Activated gamma-delta T cell treated with anti-CD3 and anti-CD28 coated beads, Interleukin-2, amount 50 U/mL, for 16 hours (primary cell): Measurements from ENCODE around the gene WDR88.
"Not testable (repeated sequence)": the region's sequence is repeated elsewhere in the genome, so short reads cannot be mapped to it uniquely, and the experiment has no call there.

Experiments used
- DNase-seq: peaks from one replicate; pipeline ENCODE4 v3.0.0-alpha.2; 2020; ENCODE audit warnings: low read depth

Gene WDR88

GRCh38 chr19:33129901-33130300 is 2.0 kb upstream of the WDR88 start:
- no peak for DNase-seq

GRCh38 chr19:33130433-33130832 is 1.5 kb upstream of the WDR88 start:
- DNase-seq = no peak

GRCh38 chr19:33132425-33132824 is 511 bp downstream of the WDR88 start:
- DNase-seq = no peak

- no peak for DNase-seq
Measured at GRCh38 chr19:33133438-33134031, 1.6 kb downstream of the WDR88 start.

GRCh38 chr19:33134571-33135041 is 2.7 kb downstream of the WDR88 start:
- peak; percentile 17 for DNase-seq

- no peak for DNase-seq
Measured at GRCh38 chr19:33139165-33139564, 7.3 kb downstream of the WDR88 start.

- DNase-seq = peak; percentile 51
Measured at GRCh38 chr19:33143897-33144405, 12.0 kb downstream of the WDR88 start.

- DNase-seq = no peak
Measured at GRCh38 chr19:33146209-33146608, 14.3 kb downstream of the WDR88 start.

- DNase-seq = no peak
Measured at GRCh38 chr19:33147538-33147937, 15.6 kb downstream of the WDR88 start.

- no peak for DNase-seq
Measured at GRCh38 chr19:33150852-33151518, 19.1 kb downstream of the WDR88 start.

- no peak for DNase-seq
Measured at GRCh38 chr19:33152176-33152575, 20.3 kb downstream of the WDR88 start.

GRCh38 chr19:33152625-33153024 is 20.7 kb downstream of the WDR88 start:
- not testable (repeated sequence) for DNase-seq

- not testable (repeated sequence) for DNase-seq
Measured at GRCh38 chr19:33154313-33154712, 22.4 kb downstream of the WDR88 start.

- no peak for DNase-seq
Measured at GRCh38 chr19:33156334-33156733, 24.4 kb downstream of the WDR88 start.

GRCh38 chr19:33157906-33158305 is 26.0 kb downstream of the WDR88 start:
- DNase-seq = no peak

GRCh38 chr19:33158365-33158764 is 26.5 kb downstream of the WDR88 start:
- DNase-seq = no peak

- DNase-seq = no peak
Measured at GRCh38 chr19:33159149-33159548, 27.2 kb downstream of the WDR88 start.

- DNase-seq = no peak
Measured at GRCh38 chr19:33159893-33160292, 28.0 kb downstream of the WDR88 start.

GRCh38 chr19:33161201-33161600 is 29.3 kb downstream of the WDR88 start:
- no peak for DNase-seq

GRCh38 chr19:33163481-33163880 is 31.6 kb downstream of the WDR88 start:
- DNase-seq = no peak

GRCh38 chr19:33166037-33166436 is 34.1 kb downstream of the WDR88 start:
- DNase-seq = not testable (repeated sequence)

- DNase-seq = no peak
Measured at GRCh38 chr19:33167438-33167837, 35.5 kb downstream of the WDR88 start.

GRCh38 chr19:33168528-33168927 is 36.6 kb downstream of the WDR88 start:
- DNase-seq = no peak
